OCI-LY3 (cell line): Measurements from ENCODE around the gene INSC.
"Not testable (repeated sequence)": the region's sequence is repeated elsewhere in the genome, so short reads cannot be mapped to it uniquely, and the experiment has no call there.

ENCODE experiments used
- H2AFZ ChIP-seq: fragments of 200-600, 300-600 bp; shearing (Covaris generic); 2 replicates; pipeline ENCODE4 v1.6.0; 2014; ENCODE audit warnings: antibody characterized with exemption, low read depth, low read length
- H3K27ac ChIP-seq: fragments of 200-600, 300-600 bp; sonication (generic); 2 replicates; pipeline ENCODE4 v1.5.1; 2014; ENCODE audit warnings: mild to moderate bottlenecking, low read length, moderate library complexity, mixed read lengths
- H3K27me3 ChIP-seq: fragments of 200-600, 300-600 bp; sonication (generic); 2 replicates; pipeline ENCODE4 v1.6.1; 2014; ENCODE audit warnings: low read depth, low read length, mixed read lengths
- H3K36me3 ChIP-seq: fragments of 200-600, 300-600 bp; sonication (generic); replicated peaks from 2 replicates; pipeline ENCODE3; 2014; ENCODE audit warnings: low read depth, low read length, mixed read lengths
- H3K4me1 ChIP-seq: fragments of 300-600, 200-600 bp; sonication (generic); 2 replicates; pipeline ENCODE4 v1.6.1; 2014; ENCODE audit warnings: low read length, mixed read lengths
- H3K4me2 ChIP-seq: fragments of 200-600, 300-600 bp; sonication (generic); 2 replicates; pipeline ENCODE4 v1.6.1; 2014; ENCODE audit warnings: low read length, mixed read lengths
- H3K4me3 ChIP-seq: fragments of 300-600, 200-600 bp; sonication (generic); 2 replicates; pipeline ENCODE4 v1.5.1; 2014; ENCODE audit warnings: antibody characterized with exemption, mild to moderate bottlenecking, low read length, moderate library complexity
- H3K79me2 ChIP-seq: fragments of 300-600, 200-600 bp; shearing (Covaris generic); 2 replicates; pipeline ENCODE4 v1.6.1; 2014; ENCODE audit warnings: mild to moderate bottlenecking, low read length, mixed read lengths
- H3K9ac ChIP-seq: fragments of 300-600, 200-600 bp; shearing (Covaris generic); 2 replicates; pipeline ENCODE4 v1.6.0; 2014; ENCODE audit warnings: mild to moderate bottlenecking, low read length, moderate library complexity
- H3K9me3 ChIP-seq: fragments of 200-600, 300-600 bp; shearing (Covaris generic); 2 replicates; pipeline ENCODE4 v1.6.1; 2014; ENCODE audit warnings: low read length, mixed read lengths; ENCODE audit not compliant: insufficient read depth
- H4K20me1 ChIP-seq: fragments of 200-600, 300-600 bp; sonication (generic); 2 replicates; pipeline ENCODE4 v1.6.1; 2016; ENCODE audit warnings: low read length, mixed read lengths; ENCODE audit not compliant: insufficient read depth
- CTCF ChIP-seq: fragments of 200-600, 300-600 bp; sonication (generic); IDR thresholded peaks from 2 replicates; pipeline ENCODE4 v1.5.1; 2014; ENCODE audit warnings: antibody characterized with exemption, low read length, low read depth
- EZH2phosphoT487 ChIP-seq: fragments of 200-600 bp; shearing (Covaris generic); IDR thresholded peaks from 2 replicates; pipeline ENCODE4 v1.6.1; 2018; ENCODE audit warnings: antibody characterized with exemption, mixed run types, low read depth

INSC gene

GRCh38 chr11:15114501-15115475, at the start of gene INSC:
TSS of gene INSC (plus strand) at chr11:15114923. CDS start at chr11:15149175, 34,252 bp downstream.
- Histone ChIP-seq H3K4me3 (peak within 1 kb of the TSS; percentile 11; the same call in 1 of the 2 replicates), H3K27ac (no peak within 1 kb of the TSS), H3K9ac (no peak within 1 kb of the TSS), H4K20me1 (no peaks in the 10 kb centered on the region), H2AFZ (no peak within 1 kb of the TSS), H3K36me3 (no peaks in the 10 kb centered on the region), H3K4me1 (peaks cover 13% of the 10 kb centered on the region), H3K9me3 (no peaks in the 10 kb centered on the region), H3K27me3 (peaks cover 5% of the 10 kb centered on the region; the same call in 1 of the 2 replicates), H3K4me2 (peak within 1 kb of the TSS; percentile 39), H3K79me2 (no peaks in the 10 kb centered on the region)
- no peak for TF ChIP-seq CTCF
- no peak for TF ChIP-seq EZH2phosphoT487

DNA sequence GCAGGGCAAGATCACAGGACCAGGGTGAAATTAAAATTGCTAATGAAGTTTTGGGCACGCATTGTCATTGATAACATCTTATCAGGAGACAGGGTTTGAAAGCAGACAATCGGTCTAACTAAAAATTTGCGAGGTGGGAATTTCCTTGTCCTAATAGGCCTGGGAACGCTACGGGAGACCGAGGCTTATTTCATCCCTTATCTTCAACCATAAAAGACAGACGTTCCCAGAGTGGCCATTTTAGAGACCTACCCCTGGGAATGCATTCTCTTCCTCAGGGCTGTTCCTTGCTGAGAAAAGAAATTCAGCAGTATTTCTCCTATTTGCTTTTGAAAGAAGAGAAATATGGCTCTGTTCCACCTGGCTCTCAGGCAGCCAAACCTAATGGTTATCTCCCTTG, 45.0 kb upstream of the INSC start:
- not testable (repeated sequence) for H3K79me2 ChIP-seq, H3K9me3 ChIP-seq, H4K20me1 ChIP-seq, H3K36me3 ChIP-seq, H3K27ac ChIP-seq, H2AFZ ChIP-seq, H3K4me3 ChIP-seq, H3K9ac ChIP-seq, H3K4me2 ChIP-seq, H3K4me1 ChIP-seq, H3K27me3 ChIP-seq

DNA sequence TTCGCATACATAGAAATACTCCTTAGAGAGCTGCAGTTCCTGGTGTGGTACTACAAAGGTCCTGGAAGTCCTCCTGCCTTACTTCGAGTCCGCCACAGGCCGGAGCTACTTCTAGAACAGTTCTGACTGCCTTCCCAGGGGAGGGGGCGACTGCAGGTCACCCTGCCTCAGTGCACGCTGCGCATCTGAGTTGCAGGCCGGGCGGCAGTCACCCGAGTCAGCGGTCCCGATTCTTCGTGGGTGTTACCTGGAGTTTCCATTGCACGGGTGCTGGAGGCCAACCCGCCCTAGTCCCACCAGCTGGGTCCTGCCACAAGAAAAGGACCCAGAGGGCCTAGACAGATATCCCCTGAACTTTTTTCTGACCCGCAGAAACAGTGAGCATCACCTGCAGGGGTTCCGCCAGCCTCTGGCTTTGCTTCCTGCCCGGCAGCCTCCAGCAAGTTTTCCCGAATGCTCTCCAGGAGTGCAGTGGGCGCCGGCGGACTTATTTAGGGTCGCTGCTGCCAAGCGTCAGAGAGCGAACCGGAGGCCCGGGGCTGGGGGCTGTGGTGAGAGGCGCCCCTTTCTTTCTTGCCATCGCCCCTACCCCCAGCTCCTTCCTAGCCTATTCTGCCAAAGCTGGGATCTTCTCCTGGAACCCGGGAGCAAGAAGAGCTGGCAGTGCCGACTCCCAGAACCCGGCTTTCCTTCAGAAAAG, 43.0 kb upstream of the INSC start:
- Histone ChIP-seq H3K9me3 (no peaks in the 10 kb centered on the region), H3K79me2 (no peaks in the 10 kb centered on the region), H4K20me1 (no peaks in the 10 kb centered on the region), H3K4me1 (peaks cover 5% of the 10 kb centered on the region; the same call in 1 of the 2 replicates), H2AFZ (no peak overlapping the region), H3K4me2 (no peak overlapping the region), H3K27ac (no peak overlapping the region), H3K9ac (no peak overlapping the region), H3K27me3 (no peaks in the 10 kb centered on the region), H3K4me3 (no peak overlapping the region), H3K36me3 (no peaks in the 10 kb centered on the region)
- TF ChIP-seq EZH2phosphoT487 (no peak), CTCF (no peak)

GRCh38 chr11:15072551-15073143, 42.1 kb upstream of the INSC start:
- TF ChIP-seq CTCF (no peak), EZH2phosphoT487 (no peak)
- H3K9me3 ChIP-seq = no peaks in the 10 kb centered on the region
- H3K4me3 ChIP-seq = no peak overlapping the region
- peaks cover 5% of the 10 kb centered on the region; the same call in 1 of the 2 replicates for H3K4me1 ChIP-seq
- H2AFZ ChIP-seq = no peak overlapping the region
- no peaks in the 10 kb centered on the region for H3K27me3 ChIP-seq
- H3K9ac ChIP-seq = no peak overlapping the region
- no peaks in the 10 kb centered on the region for H3K79me2 ChIP-seq
- no peak overlapping the region for H3K4me2 ChIP-seq
- no peaks in the 10 kb centered on the region for H3K36me3 ChIP-seq
- H3K27ac ChIP-seq = no peak overlapping the region
- no peaks in the 10 kb centered on the region for H4K20me1 ChIP-seq
